CD8-positive, alpha-beta memory T cell (primary cell): ENCODE measurements around the gene GFI1B. TPM values are rescaled to one million over a fixed set of nuclear protein-coding genes. Genes with fewer than 3 reads are reported as not detected.
"Not testable (repeated sequence)": the region's sequence is repeated elsewhere in the genome, so short reads cannot be mapped to it uniquely, and the experiment has no call there.

ENCODE experiments used
- CTCF ChIA-PET: fragments of 350-600 bp; sonication (Branson Sonifier 250); formaldehyde crosslinking; loops from one replicate; lab custom pipeline; 2021; ENCODE audit warnings: antibody characterized with exemption; lab: Charles Lee
- POLR2A ChIA-PET: fragments of 350-600 bp; sonication (Branson Sonifier 250); formaldehyde crosslinking; loops from one replicate; lab custom pipeline; 2021; ENCODE audit warnings: antibody characterized with exemption; lab: Charles Lee
- DNase-seq, 5 donors: peaks; one replicate each; pipeline versions ENCODE4 v3.0.0 to v3.0.0-alpha.2; 2020 to 2022; ENCODE audit warnings: mixed read lengths in 1 of 5
- H3K27ac ChIP-seq: one replicate; pipeline ENCODE4 v1.7.0; 2013; ENCODE audit warnings: low read depth, mild to moderate bottlenecking, low read length, moderate library complexity
- H3K27me3 ChIP-seq: 2 replicates; pipeline ENCODE4 v1.7.0; 2013; ENCODE audit warnings: low read length, mild to moderate bottlenecking; ENCODE audit not compliant: insufficient read depth, poor library complexity, severe bottlenecking
- H3K36me3 ChIP-seq: 2 replicates; pipeline ENCODE4 v1.7.0; 2013; ENCODE audit warnings: mild to moderate bottlenecking, low read length, moderate library complexity; ENCODE audit not compliant: insufficient read depth
- H3K4me1 ChIP-seq: 2 replicates; pipeline ENCODE4 v1.7.0; 2013; ENCODE audit warnings: mild to moderate bottlenecking, low read length, moderate library complexity; ENCODE audit not compliant: insufficient read depth
- H3K4me3 ChIP-seq: 2 replicates; pipeline ENCODE4 v1.7.0; 2013; ENCODE audit warnings: mild to moderate bottlenecking, low read length
- H3K9me3 ChIP-seq: 2 replicates; pipeline ENCODE4 v1.7.0; 2013; ENCODE audit warnings: mild to moderate bottlenecking, low read length
- H3K27ac Mint-ChIP-seq, 8 donors: one replicate each; pipeline ENCODE4 v1.8.0; 2020 to 2021; ENCODE audit warnings: mixed read lengths in 8 of 8, mild to moderate bottlenecking in 6 of 8, inconsistent platforms in 3 of 8, moderate library complexity in 3 of 8
- H3K27me3 Mint-ChIP-seq, 2 donors: one replicate each; pipeline ENCODE4 v1.8.0; 2020 to 2021; ENCODE audit warnings: mixed read lengths in 2 of 2, mild to moderate bottlenecking in 1 of 2, moderate library complexity in 1 of 2
- H3K36me3 Mint-ChIP-seq, 3 donors: one replicate each; pipeline ENCODE4 v1.8.0; 2020 to 2021; ENCODE audit warnings: mixed read lengths in 3 of 3, inconsistent platforms in 1 of 3, mild to moderate bottlenecking in 1 of 3
- H3K4me1 Mint-ChIP-seq, 3 donors: one replicate each; pipeline ENCODE4 v1.8.0; 2020 to 2021; ENCODE audit warnings: mixed read lengths in 3 of 3, inconsistent platforms in 1 of 3, mild to moderate bottlenecking in 1 of 3
- H3K4me3 Mint-ChIP-seq, 7 donors: one replicate each; pipeline ENCODE4 v1.8.0; 2020 to 2021; ENCODE audit warnings: mixed read lengths in 7 of 7, mild to moderate bottlenecking in 6 of 7, moderate library complexity in 4 of 7, inconsistent platforms in 2 of 7
- H3K9me3 Mint-ChIP-seq, 5 donors: one replicate each; pipeline ENCODE4 v1.8.0; 2020 to 2022; ENCODE audit warnings: mixed read lengths in 5 of 5, mild to moderate bottlenecking in 3 of 5, moderate library complexity in 2 of 5, inconsistent platforms in 1 of 5
- polyA plus RNA-seq: library from polyadenylated mRNA; unstranded; fragments of 300-500 nt; fragmentation: Illumina TruSeq; gene quantifications from one replicate; pipeline ENCODE4 v1.2.3, GENCODE V29; 2021
- total RNA-seq, 2 experiments: library from RNA; stranded (reverse); gene quantifications; one replicate each; pipeline ENCODE4 v1.2.3, GENCODE V29; 2021

The GFI1B gene
- total and polyA plus RNA-seq, 3 experiments from 2014 or later, result not detected

GRCh38 chr9:132989014-132989310 lies 10.5 kb downstream of the GFI1B start:
- Mint-ChIP-seq H3K27ac (no peak overlapping the region), H3K9me3 (no peaks in the 10 kb centered on the region), H3K27me3 (peaks cover 27 to 58% of the 10 kb centered on the region in 2 donors), H3K36me3 (peaks cover 0 to 2% (median 0%) of the 10 kb centered on the region in 3 donors), H3K4me3 (no peak overlapping the region), H3K4me1 (peaks cover 0 to 3% (median 0%) of the 10 kb centered on the region in 3 donors)
- H3K9me3 ChIP-seq, result no peaks in the 10 kb centered on the region
- DNase-seq, result no peak
- H3K4me1 ChIP-seq, result no peaks in the 10 kb centered on the region
- H3K27me3 ChIP-seq, result no peaks in the 10 kb centered on the region
- no peaks in the 10 kb centered on the region for H3K36me3 ChIP-seq
- CTCF ChIA-PET, result no interaction called here
- H3K27ac ChIP-seq, result no peak overlapping the region
- POLR2A ChIA-PET, result no interaction called here
- no peak overlapping the region for H3K4me3 ChIP-seq

DNA sequence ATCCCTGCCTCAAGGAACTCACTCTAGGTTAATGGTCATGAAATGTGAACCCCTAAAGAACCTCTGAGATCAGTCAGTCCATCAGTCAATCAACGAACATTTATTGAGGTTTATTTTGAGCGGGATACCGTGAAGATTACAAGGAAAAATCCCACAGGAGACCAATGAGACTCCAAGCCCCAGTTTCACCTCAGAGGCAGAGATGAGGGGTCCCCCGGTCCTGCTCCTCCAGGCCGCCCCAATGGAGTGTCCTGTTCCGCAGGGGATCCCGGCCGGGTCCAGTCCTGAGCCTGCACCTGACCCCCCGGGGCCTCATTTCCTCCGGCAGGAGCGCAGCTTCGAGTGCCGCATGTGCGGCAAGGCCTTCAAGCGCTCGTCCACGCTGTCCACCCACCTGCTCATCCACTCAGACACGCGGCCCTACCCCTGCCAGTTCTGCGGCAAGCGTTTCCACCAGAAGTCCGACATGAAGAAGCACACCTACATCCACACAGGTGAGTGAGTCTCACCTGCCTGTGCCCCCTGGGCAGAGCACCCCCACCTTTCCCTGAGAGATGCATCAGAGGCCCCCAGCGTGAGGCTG lies 11.0 kb downstream of the GFI1B start:
- POLR2A ChIA-PET, result no interaction called here

DNA sequence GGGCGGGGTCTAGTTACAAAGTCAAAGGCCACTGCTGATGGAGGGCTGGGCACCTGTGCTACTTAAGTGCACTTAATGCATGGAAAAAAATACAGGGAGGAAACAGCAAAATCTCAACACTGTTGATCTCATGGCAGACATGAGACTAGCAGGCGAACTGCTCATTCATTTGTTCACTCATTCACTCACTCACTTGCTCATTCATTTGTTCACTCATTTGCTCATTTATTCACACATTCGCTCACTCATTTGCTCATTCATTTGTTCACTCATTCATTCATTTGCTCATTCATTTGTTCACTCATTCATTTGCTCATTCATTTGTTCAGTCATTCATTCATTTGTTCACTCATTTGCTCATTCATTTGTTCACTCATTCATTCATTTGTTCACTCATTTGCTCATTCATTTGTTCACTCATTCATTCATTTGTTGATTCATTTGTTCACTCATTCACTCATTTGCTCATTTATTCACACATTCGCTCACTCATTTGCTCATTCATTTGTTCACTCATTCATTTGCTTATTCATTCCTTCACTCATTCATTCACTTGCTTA lies 11.6 kb downstream of the GFI1B start:
- H3K36me3 Mint-ChIP-seq, DNase-seq, H3K9me3 ChIP-seq, H3K27ac ChIP-seq, H3K36me3 ChIP-seq, CTCF ChIA-PET, H3K27me3 ChIP-seq, H3K4me3 ChIP-seq, H3K9me3 Mint-ChIP-seq, H3K4me3 Mint-ChIP-seq, H3K4me1 Mint-ChIP-seq, H3K4me1 ChIP-seq, H3K27ac Mint-ChIP-seq, POLR2A ChIA-PET: not testable (repeated sequence)
- H3K27me3 Mint-ChIP-seq, result peaks cover 34 to 68% of the 10 kb centered on the region in 2 donors

More for the DNA sequence above, 11.0 kb downstream of the GFI1B start:
- DNase-seq, result no peak
- no peaks in the 10 kb centered on the region for H3K9me3 ChIP-seq
- H3K27me3 Mint-ChIP-seq, result peaks cover 32 to 63% of the 10 kb centered on the region in 2 donors
- H3K4me3 ChIP-seq, result no peak overlapping the region
- CTCF ChIA-PET, result no interaction called here
- no peaks in the 10 kb centered on the region for H3K4me1 ChIP-seq
- H3K9me3 Mint-ChIP-seq, result no peaks in the 10 kb centered on the region
- H3K36me3 ChIP-seq, result no peaks in the 10 kb centered on the region
- H3K27me3 ChIP-seq, result no peaks in the 10 kb centered on the region
- H3K27ac ChIP-seq, result no peak overlapping the region
- H3K36me3 Mint-ChIP-seq, result peaks cover 0 to 2% (median 0%) of the 10 kb centered on the region in 3 donors
- no peak overlapping the region for H3K27ac Mint-ChIP-seq
- H3K4me1 Mint-ChIP-seq, result peaks cover 3 to 5% (median 3%) of the 10 kb centered on the region in 3 donors
- no peak overlapping the region for H3K4me3 Mint-ChIP-seq

DNA sequence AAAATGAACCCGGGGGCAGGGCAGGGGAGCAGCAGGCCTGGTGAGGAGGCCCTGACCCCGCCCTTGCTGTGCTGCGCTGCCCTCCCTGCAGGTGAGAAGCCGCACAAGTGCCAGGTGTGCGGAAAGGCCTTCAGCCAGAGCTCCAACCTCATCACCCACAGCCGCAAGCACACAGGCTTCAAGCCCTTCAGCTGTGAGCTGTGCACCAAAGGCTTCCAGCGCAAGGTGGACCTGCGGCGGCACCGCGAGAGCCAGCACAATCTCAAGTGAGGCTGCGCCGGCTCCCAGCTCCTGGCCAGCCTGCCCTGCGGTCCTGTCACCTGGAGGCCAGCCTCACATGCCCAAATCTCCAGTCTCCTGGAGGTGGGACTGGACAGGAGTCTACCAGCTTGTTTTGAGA lies 12.3 kb downstream of the GFI1B start:
- H3K27me3 ChIP-seq, result no peaks in the 10 kb centered on the region

DNA sequence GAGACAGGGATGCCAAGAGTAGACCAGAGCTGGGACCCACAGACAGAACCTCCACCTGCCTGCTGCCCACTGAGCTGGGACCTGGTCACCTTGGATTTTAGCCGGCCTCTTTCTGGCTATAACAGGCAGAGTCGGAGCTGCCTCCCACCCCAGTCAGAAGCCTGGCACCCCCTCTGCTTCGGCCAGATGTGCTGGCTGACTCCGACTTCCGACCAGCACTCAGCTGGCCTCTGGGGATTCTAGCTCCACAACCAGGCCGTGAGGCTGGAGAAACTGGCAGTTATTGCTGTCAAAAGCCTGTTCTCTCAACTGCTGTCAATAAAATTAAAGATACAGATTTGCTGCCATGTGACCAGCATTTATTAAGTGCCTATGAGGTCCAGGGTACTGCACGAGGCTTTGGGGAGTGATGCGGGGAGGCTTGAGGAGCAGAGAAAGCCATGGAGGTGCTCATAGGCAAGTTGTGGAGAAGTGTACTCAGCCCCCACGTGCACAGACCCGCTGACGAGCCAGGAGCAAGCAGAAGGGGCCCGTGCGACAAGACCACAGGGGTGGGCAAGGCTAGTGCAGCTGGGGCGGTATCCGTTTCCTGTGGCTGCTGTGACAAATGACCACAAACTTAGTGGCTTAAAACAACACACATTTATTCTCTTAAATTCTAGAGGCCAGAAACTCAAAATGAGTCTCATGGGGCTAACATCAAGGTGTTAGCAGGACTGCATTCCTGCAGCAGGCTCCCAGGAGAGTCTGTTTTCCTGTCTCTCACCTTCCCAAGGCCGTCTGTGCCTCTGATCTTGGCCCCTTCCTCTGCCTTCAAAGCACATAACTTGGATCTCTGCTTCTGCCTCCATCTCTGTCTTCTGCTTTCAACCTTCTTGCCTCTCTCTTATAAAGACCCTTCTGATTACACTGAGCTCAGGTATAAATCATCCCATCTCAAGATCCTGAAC lies 13.1 kb downstream of the GFI1B start:
- H3K9me3 ChIP-seq, result no peaks in the 10 kb centered on the region
- DNase-seq, result no peak
- POLR2A ChIA-PET, result no interaction called here
- H3K36me3 Mint-ChIP-seq, result peaks cover 0 to 2% (median 0%) of the 10 kb centered on the region in 3 donors
- H3K4me1 Mint-ChIP-seq, result peaks cover 4 to 8% (median 5%) of the 10 kb centered on the region in 3 donors
- H3K27me3 Mint-ChIP-seq, result peaks cover 29 to 69% of the 10 kb centered on the region in 2 donors
- H3K9me3 Mint-ChIP-seq, result no peaks in the 10 kb centered on the region
- H3K4me3 ChIP-seq, result no peak overlapping the region
- H3K27ac Mint-ChIP-seq, result no peak overlapping the region
- CTCF ChIA-PET, result no interaction called here
- no peaks in the 10 kb centered on the region for H3K27me3 ChIP-seq
- no peaks in the 10 kb centered on the region for H3K4me1 ChIP-seq
- no peak overlapping the region for H3K4me3 Mint-ChIP-seq
- H3K36me3 ChIP-seq, result no peaks in the 10 kb centered on the region
- H3K27ac ChIP-seq, result no peak overlapping the region

More for the DNA sequence above, 12.3 kb downstream of the GFI1B start:
- H3K27ac Mint-ChIP-seq, result no peak overlapping the region
- Histone ChIP-seq H3K4me3 (no peak overlapping the region), H3K4me1 (no peaks in the 10 kb centered on the region), H3K27ac (no peak overlapping the region), H3K36me3 (no peaks in the 10 kb centered on the region), H3K9me3 (no peaks in the 10 kb centered on the region)
- no peak overlapping the region for H3K4me3 Mint-ChIP-seq
- no peak for DNase-seq
- ChIA-PET CTCF (no interaction called here), POLR2A (no interaction called here)
- peaks cover 4 to 8% (median 5%) of the 10 kb centered on the region in 3 donors for H3K4me1 Mint-ChIP-seq
- peaks cover 0 to 2% (median 0%) of the 10 kb centered on the region in 3 donors for H3K36me3 Mint-ChIP-seq
- H3K27me3 Mint-ChIP-seq, result peaks cover 31 to 71% of the 10 kb centered on the region in 2 donors
- no peaks in the 10 kb centered on the region for H3K9me3 Mint-ChIP-seq

DNA sequence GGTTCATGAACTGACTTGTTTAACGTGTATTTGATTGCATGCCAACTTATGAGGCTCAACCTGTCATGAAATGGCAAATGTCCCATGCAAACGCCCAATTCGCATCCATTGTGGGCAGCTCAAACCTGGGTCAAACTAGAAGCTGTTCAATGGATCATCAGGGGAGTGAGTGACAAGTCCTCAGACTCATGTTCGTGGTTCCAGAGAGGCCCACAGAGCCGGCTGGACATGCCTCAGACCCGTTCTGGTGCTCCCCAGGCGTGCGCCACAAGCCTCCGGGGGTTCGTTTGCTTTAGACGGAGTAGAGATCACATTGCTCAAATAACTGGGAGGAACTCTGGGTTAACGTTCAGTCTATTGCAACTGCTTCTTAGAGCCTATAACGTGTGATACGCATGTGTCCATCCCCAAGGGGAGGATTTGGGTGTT lies 15.0 kb downstream of the GFI1B start:
- ChIA-PET CTCF (no interaction called here), POLR2A (no interaction called here)
- H3K27ac ChIP-seq, result no peak overlapping the region
- peaks cover 0 to 2% (median 0%) of the 10 kb centered on the region in 3 donors for H3K36me3 Mint-ChIP-seq
- H3K9me3 ChIP-seq, result no peaks in the 10 kb centered on the region
- H3K36me3 ChIP-seq, result no peaks in the 10 kb centered on the region
- DNase-seq, result no peak
- no peaks in the 10 kb centered on the region for H3K27me3 ChIP-seq
- H3K27ac Mint-ChIP-seq, result no peak overlapping the region
- H3K4me3 ChIP-seq, result no peak overlapping the region
- peaks cover 4 to 8% (median 5%) of the 10 kb centered on the region in 3 donors for H3K4me1 Mint-ChIP-seq
- H3K27me3 Mint-ChIP-seq, result peaks cover 25 to 64% of the 10 kb centered on the region in 2 donors
- no peak overlapping the region for H3K4me3 Mint-ChIP-seq
- no peaks in the 10 kb centered on the region for H3K4me1 ChIP-seq
- H3K9me3 Mint-ChIP-seq, result no peaks in the 10 kb centered on the region

GRCh38 chr9:132994410-132995120 lies 16.1 kb downstream of the GFI1B start:
- peak overlapping the region in 2 of 7 donors; percentile 12 to 59 for H3K4me3 Mint-ChIP-seq
- POLR2A ChIA-PET, result no interaction called here

More at GRCh38 chr9:132994410-132995120, 16.1 kb downstream of the GFI1B start:
- Histone ChIP-seq H3K27me3 (no peaks in the 10 kb centered on the region), H3K27ac (no peak overlapping the region), H3K4me1 (no peaks in the 10 kb centered on the region), H3K36me3 (no peaks in the 10 kb centered on the region), H3K9me3 (no peaks in the 10 kb centered on the region), H3K4me3 (no peak overlapping the region)
- H3K36me3 Mint-ChIP-seq, result peaks cover 0 to 2% (median 0%) of the 10 kb centered on the region in 3 donors
- peaks cover 4 to 8% (median 5%) of the 10 kb centered on the region in 3 donors for H3K4me1 Mint-ChIP-seq
- no peak for DNase-seq
- H3K9me3 Mint-ChIP-seq, result no peaks in the 10 kb centered on the region
- CTCF ChIA-PET, result no interaction called here
- no peak overlapping the region for H3K27ac Mint-ChIP-seq
- peaks cover 27 to 68% of the 10 kb centered on the region in 2 donors for H3K27me3 Mint-ChIP-seq
